ENCODE measurements around the gene SLC13A2. TPM values are rescaled to one million over a fixed set of nuclear protein-coding genes. Genes with fewer than 3 reads are reported as not detected.
"Not testable (repeated sequence)": the region's sequence is repeated elsewhere in the genome, so short reads cannot be mapped to it uniquely, and the experiment has no call there.

Gene SLC13A2
- under 1 TPM in 1 of 4 donors, not detected in 3; 0.37 TPM for total RNA-seq

- H3K4me3 ChIP-seq, result no peak within 1 kb of the TSS
- peaks cover 32% of the 10 kb centered on the region for H3K27me3 ChIP-seq
- 100% methylated on average over 1 of the region's 5 CpGs; no CpG with 5 or more reads in 1 of the 2 donors for WGBS, 2 donors (ENCODE audit: low coverage in 1 of 2)
- no peaks in the 10 kb centered on the region for H3K36me3 ChIP-seq
- no peak for ATAC-seq
- H3K4me1 ChIP-seq, result no peaks in the 10 kb centered on the region
- no peak for TF ChIP-seq CTCF (IDR thresholded peaks at IDR 0.05)
- no peak for TF ChIP-seq POLR2AphosphoS5 (IDR thresholded peaks at IDR 0.05)
- no peak for TF ChIP-seq EP300 (IDR thresholded peaks at IDR 0.05)
- TF ChIP-seq POLR2A (IDR thresholded peaks at IDR 0.05), result no peak
- H3K9me3 ChIP-seq, result no peaks in the 10 kb centered on the region
- H3K27ac ChIP-seq, result no peak within 1 kb of the TSS
Measured at GRCh38 chr17:28473542-28473941, at the start of gene SLC13A2. Gene SLC13A2 (plus strand): TSS chr17:28473644. CDS start chr17:28473713, 69 bp downstream.

GRCh38 chr17:28425206-28425605 is 48.2 kb upstream of the SLC13A2 start:
- TF ChIP-seq POLR2AphosphoS5 (IDR thresholded peaks at IDR 0.05), result no peak
- TF ChIP-seq EP300 (IDR thresholded peaks at IDR 0.05), result no peak
- Histone ChIP-seq H3K27ac (no peak overlapping the region), H3K9me3 (no peaks in the 10 kb centered on the region), H3K27me3 (peaks cover 42% of the 10 kb centered on the region), H3K4me1 (no peaks in the 10 kb centered on the region), H3K4me3 (no peak overlapping the region), H3K36me3 (no peaks in the 10 kb centered on the region)
- WGBS, 2 donors (ENCODE audit: low coverage in 1 of 2), result 72 to 77% methylated on average over 3 to 7 of the region's 13 CpGs
- ATAC-seq, result no peak

GRCh38 chr17:28426081-28426519 is 47.3 kb upstream of the SLC13A2 start:
- Histone ChIP-seq H3K36me3 (no peaks in the 10 kb centered on the region), H3K9me3 (no peaks in the 10 kb centered on the region), H3K4me1 (no peaks in the 10 kb centered on the region), H3K4me3 (no peak overlapping the region), H3K27me3 (peaks cover 46% of the 10 kb centered on the region), H3K27ac (no peak overlapping the region)
- no peak for ATAC-seq
- WGBS, 2 donors (ENCODE audit: low coverage in 1 of 2), result 60 to 73% methylated on average over 1 to 3 of the region's 9 CpGs
- TF ChIP-seq POLR2AphosphoS5 (IDR thresholded peaks at IDR 0.05) (no peak), CTCF (IDR thresholded peaks at IDR 0.05) (no peak), EP300 (IDR thresholded peaks at IDR 0.05) (no peak), POLR2A (IDR thresholded peaks at IDR 0.05) (no peak)

GRCh38 chr17:28427371-28427770 is 46.1 kb upstream of the SLC13A2 start:
- no peak for ATAC-seq
- no peak overlapping the region for H3K4me3 ChIP-seq
- 47 to 49% methylated on average over 5 of the region's 5 CpGs for WGBS, 2 donors (ENCODE audit: low coverage in 1 of 2)

GRCh38 chr17:28427982-28428381 is 45.5 kb upstream of the SLC13A2 start:
- ATAC-seq, H3K4me1 ChIP-seq, H3K36me3 ChIP-seq, H3K27ac ChIP-seq, H3K4me3 ChIP-seq, H3K9me3 ChIP-seq: not testable (repeated sequence)
- peaks cover 53% of the 10 kb centered on the region for H3K27me3 ChIP-seq
- 42 to 76% methylated on average over 1 to 3 of the region's 4 CpGs for WGBS, 2 donors (ENCODE audit: low coverage in 1 of 2)

More at GRCh38 chr17:28427371-28427770, 46.1 kb upstream of the SLC13A2 start:
- TF ChIP-seq CTCF (IDR thresholded peaks at IDR 0.05) (no peak), POLR2AphosphoS5 (IDR thresholded peaks at IDR 0.05) (no peak), POLR2A (IDR thresholded peaks at IDR 0.05) (no peak), EP300 (IDR thresholded peaks at IDR 0.05) (no peak)
- Histone ChIP-seq H3K27ac (no peak overlapping the region), H3K36me3 (no peaks in the 10 kb centered on the region), H3K9me3 (no peaks in the 10 kb centered on the region), H3K4me1 (no peaks in the 10 kb centered on the region), H3K27me3 (peaks cover 53% of the 10 kb centered on the region)

- no peak for ATAC-seq
Measured at GRCh38 chr17:28433721-28434120, 39.7 kb upstream of the SLC13A2 start.

GRCh38 chr17:28434326-28434725 is 39.1 kb upstream of the SLC13A2 start:
- not testable (repeated sequence) for ATAC-seq, H3K4me3 ChIP-seq, H3K4me1 ChIP-seq, H3K36me3 ChIP-seq, H3K9me3 ChIP-seq, H3K27ac ChIP-seq
- peaks cover 33% of the 10 kb centered on the region for H3K27me3 ChIP-seq
- 60% methylated on average over 1 of the region's 8 CpGs; no CpG with 5 or more reads in 1 of the 2 donors for WGBS, 2 donors (ENCODE audit: low coverage in 1 of 2)

More at GRCh38 chr17:28433721-28434120, 39.7 kb upstream of the SLC13A2 start:
- H3K9me3 ChIP-seq, result no peaks in the 10 kb centered on the region
- no peaks in the 10 kb centered on the region for H3K4me1 ChIP-seq
- H3K36me3 ChIP-seq, result no peaks in the 10 kb centered on the region
- no peak overlapping the region for H3K4me3 ChIP-seq
- 60% methylated on average over 1 of the region's 1 CpG; no CpG with 5 or more reads in 1 of the 2 donors for WGBS, 2 donors (ENCODE audit: low coverage in 1 of 2)
- peaks cover 39% of the 10 kb centered on the region for H3K27me3 ChIP-seq
- no peak overlapping the region for H3K27ac ChIP-seq
- TF ChIP-seq CTCF (IDR thresholded peaks at IDR 0.05) (no peak), POLR2AphosphoS5 (IDR thresholded peaks at IDR 0.05) (no peak), POLR2A (IDR thresholded peaks at IDR 0.05) (no peak), EP300 (IDR thresholded peaks at IDR 0.05) (no peak)

All from gastroesophageal sphincter (tissue), 4 donors.